ENCODE results near the gene ELL. TPM values are rescaled to one million over a fixed set of nuclear protein-coding genes. Genes with fewer than 3 reads are reported as not detected.

Gene ELL
- total and polyA plus RNA-seq, 10 donors = 4.5 to 44.8 (median 29.2) TPM

DNA sequence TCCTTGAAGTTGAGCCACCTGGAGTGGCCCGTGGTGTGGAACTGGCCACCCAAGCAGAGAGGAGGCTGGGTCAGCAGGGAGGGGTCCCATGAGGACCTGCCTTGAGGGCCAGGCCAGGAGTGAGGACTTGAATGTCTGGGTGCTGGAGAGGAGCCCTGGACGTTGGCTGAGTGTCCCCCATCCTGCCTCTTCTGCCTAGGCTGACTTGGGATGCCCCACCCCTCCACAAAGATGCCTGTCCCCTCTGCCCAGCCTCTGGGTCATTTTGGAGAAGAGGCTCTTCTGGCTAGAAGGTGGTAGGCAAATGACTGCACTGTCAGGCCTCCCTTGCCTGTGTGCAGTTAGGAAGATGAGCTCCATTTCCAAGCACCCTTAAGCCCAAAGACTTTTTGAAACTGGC lies 100.9 kb downstream of the ELL start:
- Histone ChIP-seq H3K36me3 (no peaks in the 10 kb centered on the region), H3K27me3 (replicated peaks in 1 of 7) (peaks cover 0 to 42% (median 11%) of the 10 kb centered on the region in 7 donors), H3K4me3 (peak overlapping the region in 7 of 8 donors; percentile 64 to 88 (median 72)), H3K9me3 (no peaks in the 10 kb centered on the region), H3K27ac (peak overlapping the region; percentile 13 to 94 (median 90)), H3K4me1 (peaks cover 66 to 95% (median 92%) of the 10 kb centered on the region in 6 donors)
- intact Hi-C loops (cut with DNase I; ENCODE audit: low total_unique reads) = no loop called here
- no peak for DNase-seq
- WGBS, 5 donors = 23 to 63% (median 52%) methylated on average over 1 to 2 of the region's 2 CpGs
- TF ChIP-seq POLR2AphosphoS5 (IDR thresholded peaks at IDR 0.05) = no peak
- no peak for TF ChIP-seq POLR2A (IDR thresholded peaks at IDR 0.05)
- TF ChIP-seq, protein P1, sequence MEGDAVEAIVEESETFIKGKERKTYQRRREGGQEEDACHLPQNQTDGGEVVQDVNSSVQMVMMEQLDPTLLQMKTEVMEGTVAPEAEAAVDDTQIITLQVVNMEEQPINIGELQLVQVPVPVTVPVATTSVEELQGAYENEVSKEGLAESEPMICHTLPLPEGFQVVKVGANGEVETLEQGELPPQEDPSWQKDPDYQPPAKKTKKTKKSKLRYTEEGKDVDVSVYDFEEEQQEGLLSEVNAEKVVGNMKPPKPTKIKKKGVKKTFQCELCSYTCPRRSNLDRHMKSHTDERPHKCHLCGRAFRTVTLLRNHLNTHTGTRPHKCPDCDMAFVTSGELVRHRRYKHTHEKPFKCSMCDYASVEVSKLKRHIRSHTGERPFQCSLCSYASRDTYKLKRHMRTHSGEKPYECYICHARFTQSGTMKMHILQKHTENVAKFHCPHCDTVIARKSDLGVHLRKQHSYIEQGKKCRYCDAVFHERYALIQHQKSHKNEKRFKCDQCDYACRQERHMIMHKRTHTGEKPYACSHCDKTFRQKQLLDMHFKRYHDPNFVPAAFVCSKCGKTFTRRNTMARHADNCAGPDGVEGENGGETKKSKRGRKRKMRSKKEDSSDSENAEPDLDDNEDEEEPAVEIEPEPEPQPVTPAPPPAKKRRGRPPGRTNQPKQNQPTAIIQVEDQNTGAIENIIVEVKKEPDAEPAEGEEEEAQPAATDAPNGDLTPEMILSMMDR (IDR thresholded peaks at IDR 0.05 in 8 of 11, conservative IDR thresholded peaks at IDR 0.05 in 3 of 11) = no peak

DNA sequence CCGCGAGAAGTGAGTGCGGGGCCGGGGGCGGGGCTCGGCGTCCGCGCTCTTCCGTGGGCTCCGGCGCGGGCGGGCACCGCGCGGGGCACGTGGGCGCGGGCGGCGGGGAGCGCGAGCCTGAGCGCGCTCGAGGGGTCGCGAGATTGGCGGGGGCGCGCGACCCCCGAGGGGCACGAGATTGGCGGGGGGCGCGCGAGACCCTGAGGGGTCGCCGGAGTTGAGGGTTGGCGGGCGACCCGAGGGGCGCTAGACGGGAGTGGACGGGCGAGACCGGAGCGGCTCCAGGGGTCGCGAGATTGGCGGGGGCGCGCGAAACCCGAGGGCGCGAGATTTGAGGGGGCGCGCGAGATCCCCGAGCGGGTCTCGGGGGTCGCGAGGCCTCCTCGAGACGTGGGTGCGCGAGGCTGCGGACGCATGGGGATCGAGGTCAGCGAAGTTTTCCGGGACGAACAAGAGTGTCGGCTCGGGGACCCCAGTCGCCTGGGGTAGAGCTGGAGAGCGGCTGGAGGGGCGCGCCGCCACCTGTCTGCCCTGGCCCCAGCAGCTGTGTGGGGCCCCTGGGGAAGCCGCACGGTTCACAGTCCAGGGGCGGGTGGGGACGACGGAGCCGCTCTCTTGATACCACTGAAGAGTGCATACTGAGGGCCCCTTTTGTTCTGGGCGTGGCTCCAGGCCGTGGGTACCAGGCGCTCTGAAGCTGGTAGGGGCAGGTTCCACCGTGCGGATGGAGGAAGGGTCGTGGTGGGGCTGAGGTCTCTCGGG lies 102.0 kb downstream of the ELL start:
- TF ChIP-seq POLR2AphosphoS5 (IDR thresholded peaks at IDR 0.05) (peak in 1 of 3 donors; percentile 40), POLR2A (IDR thresholded peaks at IDR 0.05) (no peak)
- Histone ChIP-seq H3K27ac (peak overlapping the region; percentile 44 to 94 (median 90)), H3K36me3 (no peaks in the 10 kb centered on the region), H3K9me3 (no peaks in the 10 kb centered on the region), H3K4me3 (peak overlapping the region; percentile 64 to 88 (median 70)), H3K4me1 (peaks cover 75 to 95% (median 93%) of the 10 kb centered on the region in 6 donors), H3K27me3 (replicated peaks in 1 of 7) (peaks cover 0 to 51% (median 11%) of the 10 kb centered on the region in 7 donors)
- DNase-seq = peak; percentile 88
- intact Hi-C loops (cut with DNase I; ENCODE audit: low total_unique reads) = no loop called here
- WGBS, 5 donors = 0 to 1% (median 1%) methylated on average over 44 to 97 of the region's 97 CpGs

DNA sequence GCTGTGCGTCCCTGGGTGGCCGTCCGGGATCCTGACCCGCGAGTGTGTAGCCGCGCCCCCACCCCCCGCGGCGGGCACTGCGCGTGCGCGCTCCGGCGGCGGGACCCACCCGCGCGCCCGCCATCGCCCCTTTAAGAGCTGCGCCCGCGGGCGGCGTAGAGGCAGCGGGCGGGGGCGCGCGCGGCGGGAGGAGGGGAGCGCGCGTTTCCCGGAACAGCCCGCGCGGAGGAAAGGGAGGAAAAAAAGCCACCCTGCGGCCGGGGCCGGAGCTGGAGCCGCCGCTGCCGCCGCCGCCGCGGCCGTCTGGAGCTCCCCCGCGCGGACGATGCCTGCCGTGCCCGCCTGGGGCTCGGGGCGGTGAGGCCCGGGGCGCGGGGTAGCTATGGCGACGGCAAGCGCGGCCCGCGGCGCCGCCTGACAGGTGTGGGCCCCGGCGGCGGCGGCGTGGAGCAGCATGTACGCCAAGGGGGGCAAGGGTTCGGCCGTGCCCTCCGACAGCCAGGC lies 102.6 kb downstream of the ELL start, which contains the start of gene SSBP4:
Gene SSBP4 (plus strand): TSS at position 204 of the 504 bp plus-strand sequence. CDS start 251 bp downstream, at position 455.
- peak; percentile 92 for DNase-seq
- peak in 1 of 3 donors; percentile 31 for TF ChIP-seq POLR2A (IDR thresholded peaks at IDR 0.05)
- TF ChIP-seq, protein P1 (IDR thresholded peaks at IDR 0.05 in 8 of 11, conservative IDR thresholded peaks at IDR 0.05 in 3 of 11) = peak in 6 of 11 experiments; percentile 14 to 57 (median 48)
- peak; percentile 41 to 78 (median 75) for TF ChIP-seq POLR2AphosphoS5 (IDR thresholded peaks at IDR 0.05)
- Histone ChIP-seq H3K27me3 (replicated peaks in 1 of 7) (peaks cover 0 to 56% (median 11%) of the 10 kb centered on the region in 7 donors), H3K9me3 (no peaks in the 10 kb centered on the region), H3K36me3 (no peaks in the 10 kb centered on the region), H3K27ac (peak within 1 kb of the TSS; percentile 64 to 94 (median 90)), H3K4me3 (peak within 1 kb of the TSS; percentile 64 to 88 (median 70)), H3K4me1 (peaks cover 81 to 95% (median 93%) of the 10 kb centered on the region in 6 donors)
- intact Hi-C loops (cut with DNase I; ENCODE audit: low total_unique reads) = no loop called here
- 1 to 10% (median 1%) methylated on average over 2 to 80 of the region's 80 CpGs; no CpG with 5 or more reads in 1 of the 5 donors for WGBS, 5 donors

DNA sequence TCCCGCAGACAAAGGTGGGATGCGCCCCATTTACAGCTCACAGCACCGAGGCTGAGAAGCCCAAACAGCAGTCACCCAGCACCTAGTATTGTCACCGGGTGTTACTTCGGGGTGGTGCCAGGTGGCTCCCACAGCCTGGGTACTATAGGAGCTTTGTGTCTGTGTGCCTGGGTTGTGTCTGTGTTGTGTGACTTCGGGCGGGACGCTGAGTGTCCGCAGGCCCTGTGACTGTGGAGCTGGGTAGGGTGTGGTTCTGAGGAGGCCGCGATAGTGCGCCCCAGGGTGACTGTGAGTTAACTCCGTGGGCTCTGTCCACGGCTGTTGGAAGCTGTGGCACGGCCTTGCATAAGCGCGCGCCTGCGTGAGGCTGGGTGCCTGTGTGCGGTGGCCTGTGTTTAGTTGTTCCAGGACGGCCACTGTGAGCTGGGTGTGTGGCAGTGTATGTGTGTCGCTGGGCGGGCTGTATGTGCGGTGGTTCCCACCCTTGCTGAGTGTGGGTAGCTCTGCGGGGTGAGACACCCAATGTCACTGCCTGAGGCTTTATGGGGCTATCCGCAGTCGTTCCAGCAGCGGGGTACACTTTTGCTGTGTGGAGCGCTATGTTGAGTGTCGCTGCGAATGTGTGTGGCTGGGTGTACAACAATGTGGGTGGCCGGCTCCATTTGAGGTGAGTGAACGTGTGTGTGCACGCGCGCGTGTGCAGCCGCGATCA lies 103.2 kb downstream of the ELL start:
- H3K9me3 ChIP-seq = no peaks in the 10 kb centered on the region
- peaks cover 80 to 95% (median 90%) of the 10 kb centered on the region in 6 donors for H3K4me1 ChIP-seq
- 22 to 27% (median 23%) methylated on average over 25 to 39 of the region's 39 CpGs for WGBS, 5 donors
- no peaks in the 10 kb centered on the region for H3K36me3 ChIP-seq
- H3K27me3 ChIP-seq (replicated peaks in 1 of 7) = peaks cover 0 to 62% (median 11%) of the 10 kb centered on the region in 7 donors
- TF ChIP-seq POLR2AphosphoS5 (IDR thresholded peaks at IDR 0.05) = no peak
- no peak for TF ChIP-seq POLR2A (IDR thresholded peaks at IDR 0.05)
- TF ChIP-seq, protein P1 (IDR thresholded peaks at IDR 0.05 in 8 of 11, conservative IDR thresholded peaks at IDR 0.05 in 3 of 11) = no peak
- intact Hi-C loops (cut with DNase I; ENCODE audit: low total_unique reads) = no loop called here
- H3K4me3 ChIP-seq = peak overlapping the region; percentile 64 to 88 (median 70)
- peak overlapping the region; percentile 64 to 94 (median 90) for H3K27ac ChIP-seq
- DNase-seq = peak; percentile 86

Data from spleen (tissue), 11 donors.